ENCODE results near the gene HLA-DOB. TPM values are rescaled to one million over a fixed set of nuclear protein-coding genes. Genes with fewer than 3 reads are reported as not detected.

HLA-DOB gene
- total RNA-seq (1 to 10 TPM; 3.9 to 5.6 TPM), polyA plus RNA-seq (under 1 TPM in 2 of 3 donors, not detected in 1; 0.43 to 0.75 TPM), total RNA-seq (0 to 3.9 (median 2.1) reads per million in 6 experiments)

- Mint-ChIP-seq H3K27ac (peak within 1 kb of the TSS in 2 of 10 donors; percentile 61 to 77), H3K9me3 (no peaks in the 10 kb centered on the region), H3K4me3 (peak within 1 kb of the TSS in 2 of 10 donors; percentile 70 to 88), H3K36me3 (peaks cover 0 to 14% (median 7%) of the 10 kb centered on the region in 3 donors), H3K27me3 (no peaks in the 10 kb centered on the region), H3K4me1 (peaks cover 0 to 54% (median 4%) of the 10 kb centered on the region in 4 donors)
- POLR2A ChIA-PET, result interaction anchor here (0.7 kb wide), 1 partner anchor 21 kb away, joined by 3 read pairs; the partner anchor contains the start of gene TAP2
- ATAC-seq (peak; percentile 44), DNase-seq (peak in 1 of 10 donors; percentile 38)
These were observed at the start of gene HLA-DOB for GRCh38 chr6:32816746-32817204. Gene HLA-DOB (minus strand): TSS chr6:32817002. CDS start chr6:32816951, 51 bp downstream.

- DNase-seq, result no peak
- peaks cover 0 to 18% (median 0%) of the 10 kb centered on the region in 3 donors for H3K36me3 Mint-ChIP-seq
- H3K4me1 Mint-ChIP-seq, result peaks cover 10 to 40% (median 33%) of the 10 kb centered on the region in 4 donors
- ATAC-seq, result no peak
- H3K27ac Mint-ChIP-seq, result peak overlapping the region; percentile 61 to 96 (median 89)
- H3K9me3 Mint-ChIP-seq, result no peaks in the 10 kb centered on the region
- no peak overlapping the region for H3K4me3 Mint-ChIP-seq
- H3K27me3 Mint-ChIP-seq, result peaks cover 0 to 1% (median 0%) of the 10 kb centered on the region in 5 donors
- POLR2A ChIA-PET, result interaction anchor here (3.7 to 7.2 kb wide), 2 partner anchors 11 to 24 kb away, joined by 23 to 172 read pairs; partner anchors contain the start of genes PSMB8, PSMB9, TAP1 and TAP2
These were observed 49.1 kb upstream of the HLA-DOB start for GRCh38 chr6:32865724-32866443.

GRCh38 chr6:32862725-32863124, 45.9 kb upstream of the HLA-DOB start:
- POLR2A ChIA-PET, result interaction anchor here (3.7 kb wide), 1 partner anchor 8 kb away, joined by 23 read pairs; the partner anchor contains the start of genes PSMB9 and TAP1
- H3K36me3 Mint-ChIP-seq, result peaks cover 0 to 50% (median 12%) of the 10 kb centered on the region in 3 donors
- DNase-seq (no peak), ATAC-seq (no peak)
- H3K4me3 Mint-ChIP-seq, result no peak overlapping the region
- H3K4me1 Mint-ChIP-seq, result peaks cover 17 to 54% (median 49%) of the 10 kb centered on the region in 4 donors
- H3K27ac Mint-ChIP-seq, result peak overlapping the region in 4 of 10 donors; percentile 33 to 66 (median 55)
- H3K27me3 Mint-ChIP-seq, result no peaks in the 10 kb centered on the region
- H3K9me3 Mint-ChIP-seq, result no peaks in the 10 kb centered on the region

GRCh38 chr6:32860674-32861073, 43.9 kb upstream of the HLA-DOB start:
- H3K27me3 Mint-ChIP-seq, result no peaks in the 10 kb centered on the region
- H3K9me3 Mint-ChIP-seq, result no peaks in the 10 kb centered on the region
- H3K4me3 Mint-ChIP-seq, result no peak overlapping the region
- H3K27ac Mint-ChIP-seq, result peak overlapping the region in 9 of 10 donors; percentile 34 to 82 (median 54)
- peaks cover 19 to 52% (median 47%) of the 10 kb centered on the region in 4 donors for H3K4me1 Mint-ChIP-seq
- DNase-seq (no peak), ATAC-seq (no peak)
- peaks cover 0 to 70% (median 17%) of the 10 kb centered on the region in 3 donors for H3K36me3 Mint-ChIP-seq
- POLR2A ChIA-PET, result interaction anchor here (0.6 to 1.4 kb wide), 2 partner anchors 12 to 16 kb away, joined by 3 to 4 read pairs; no protein-coding TSS in a partner anchor

- Mint-ChIP-seq H3K36me3 (peaks cover 0 to 74% (median 17%) of the 10 kb centered on the region in 3 donors), H3K4me1 (peaks cover 28 to 57% (median 50%) of the 10 kb centered on the region in 4 donors), H3K9me3 (no peaks in the 10 kb centered on the region), H3K27ac (peak overlapping the region in 9 of 10 donors; percentile 29 to 100 (median 76)), H3K4me3 (peak overlapping the region in 2 of 10 donors; percentile 26 to 34), H3K27me3 (no peaks in the 10 kb centered on the region)
- no peak for ATAC-seq
- POLR2A ChIA-PET, result interaction anchor here (0.7 to 7.9 kb wide), 4 partner anchors 10 to 114 kb away, joined by 3 to 743 read pairs (median 10); partner anchors contain the start of genes PSMB8 and TAP2
- no peak for DNase-seq
These were observed 41.4 kb upstream of the HLA-DOB start for GRCh38 chr6:32858194-32858593.

GRCh38 chr6:32857156-32857891, 40.5 kb upstream of the HLA-DOB start:
- peak overlapping the region; percentile 1 to 100 (median 72) for H3K27ac Mint-ChIP-seq
- peaks cover 2 to 69% (median 23%) of the 10 kb centered on the region in 3 donors for H3K36me3 Mint-ChIP-seq
- peak overlapping the region in 5 of 10 donors; percentile 11 to 52 (median 38) for H3K4me3 Mint-ChIP-seq

GRCh38 chr6:32855467-32856174, 38.8 kb upstream of the HLA-DOB start:
- no peaks in the 10 kb centered on the region for H3K9me3 Mint-ChIP-seq

More at GRCh38 chr6:32857156-32857891, 40.5 kb upstream of the HLA-DOB start:
- Mint-ChIP-seq H3K27me3 (no peaks in the 10 kb centered on the region), H3K4me1 (peaks cover 30 to 61% (median 54%) of the 10 kb centered on the region in 4 donors), H3K9me3 (no peaks in the 10 kb centered on the region)
- DNase-seq, result no peak
- POLR2A ChIA-PET, result interaction anchor here (1.8 to 7.9 kb wide), 3 partner anchors 10 to 115 kb away, joined by 8 to 743 read pairs (median 13); partner anchors contain the start of genes PSMB8 and TAP2
- ATAC-seq, result no peak

GRCh38 chr6:32854376-32855178, 37.8 kb upstream of the HLA-DOB start:
- ATAC-seq (peak; percentile 19 to 25), DNase-seq (peak in 6 of 10 donors; percentile 38 to 72 (median 52))
- peaks cover 21 to 70% (median 45%) of the 10 kb centered on the region in 3 donors for H3K36me3 Mint-ChIP-seq
- H3K4me1 Mint-ChIP-seq, result peaks cover 45 to 77% (median 70%) of the 10 kb centered on the region in 4 donors
- POLR2A ChIA-PET, result interaction anchor here (1.2 to 7.9 kb wide), 11 partner anchors 10 to 119 kb away, joined by 3 to 743 read pairs (median 9); partner anchors contain the start of genes BRD2, HLA-DMA, HLA-DMB and PSMB8
- H3K4me3 Mint-ChIP-seq, result peak overlapping the region; percentile 90 to 100 (median 98)
- peak overlapping the region; percentile 98 to 100 (median 100) for H3K27ac Mint-ChIP-seq
- no peaks in the 10 kb centered on the region for H3K27me3 Mint-ChIP-seq
- H3K9me3 Mint-ChIP-seq, result no peaks in the 10 kb centered on the region

More at GRCh38 chr6:32855467-32856174, 38.8 kb upstream of the HLA-DOB start:
- H3K4me3 Mint-ChIP-seq, result peak overlapping the region; percentile 90 to 100 (median 98)
- POLR2A ChIA-PET, result interaction anchor here (1.9 to 7.9 kb wide), 5 partner anchors 9 to 114 kb away, joined by 9 to 743 read pairs (median 57); partner anchors contain the start of genes BRD2, HLA-DMA, PSMB8 and TAP2
- H3K27ac Mint-ChIP-seq, result peak overlapping the region; percentile 98 to 100 (median 100)
- H3K4me1 Mint-ChIP-seq, result peaks cover 43 to 75% (median 64%) of the 10 kb centered on the region in 4 donors
- no peak for ATAC-seq
- DNase-seq, result no peak
- no peaks in the 10 kb centered on the region for H3K27me3 Mint-ChIP-seq
- H3K36me3 Mint-ChIP-seq, result peaks cover 16 to 70% (median 39%) of the 10 kb centered on the region in 3 donors

GRCh38 chr6:32853541-32854375, 37.0 kb upstream of the HLA-DOB start, which contains the start of the genes PSMB9 and TAP1:
Gene PSMB9 (plus strand): TSS chr6:32854192. CDS start chr6:32854230, 38 bp downstream.
Gene TAP1 (minus strand): TSS chr6:32853704. CDS start chr6:32853636, 68 bp downstream.
- Mint-ChIP-seq H3K27me3 (no peaks in the 10 kb centered on the region), H3K36me3 (peaks cover 25 to 70% (median 50%) of the 10 kb centered on the region in 3 donors), H3K9me3 (no peaks in the 10 kb centered on the region), H3K4me1 (peaks cover 46 to 76% (median 72%) of the 10 kb centered on the region in 4 donors), H3K27ac (peak within 1 kb of the TSS; percentile 98 to 100 (median 100)), H3K4me3 (peak within 1 kb of the TSS; percentile 90 to 100 (median 98))
- POLR2A ChIA-PET, result interaction anchor here (0.6 to 7.9 kb wide), 16 partner anchors 11 to 1262 kb away, joined by 3 to 743 read pairs (median 6); partner anchors contain the start of genes B3GALT4, BRD2, HLA-DMA and HLA-DMB
- DNase-seq, result peak; percentile 88 to 99 (median 92)
- ATAC-seq, result peak; percentile 82 to 83

All from naive thymus-derived CD8-positive, alpha-beta T cell (primary cell).